Measurements from ENCODE around the gene TNRC6B.
"Not testable (repeated sequence)": the region's sequence is repeated elsewhere in the genome, so short reads cannot be mapped to it uniquely, and the experiment has no call there.

Gene TNRC6B

GRCh38 chr22:40177738-40178416, at the start of gene TNRC6B:
TSS of gene TNRC6B (plus strand) at chr22:40177925. CDS start at chr22:40178136, 211 bp downstream.
- peak; percentile 95 for DNase-seq (ENCODE audit: low read depth, low spot score)

- DNase-seq (ENCODE audit: low read depth, low spot score) = no peak
Observed at GRCh38 chr22:40128989-40129388, 48.7 kb upstream of the TNRC6B start.

- no peak for DNase-seq (ENCODE audit: low read depth, low spot score)
Observed at GRCh38 chr22:40137132-40137531, 40.6 kb upstream of the TNRC6B start.

GRCh38 chr22:40138866-40139265, 38.9 kb upstream of the TNRC6B start:
- no peak for DNase-seq (ENCODE audit: low read depth, low spot score)

GRCh38 chr22:40147388-40148176, 30.1 kb upstream of the TNRC6B start:
- peak; percentile 14 for DNase-seq (ENCODE audit: low read depth, low spot score)

GRCh38 chr22:40153192-40153591, 24.5 kb upstream of the TNRC6B start:
- peak; percentile 71 for DNase-seq (ENCODE audit: low read depth, low spot score)

GRCh38 chr22:40153705-40154104, 24.0 kb upstream of the TNRC6B start:
- no peak for DNase-seq (ENCODE audit: low read depth, low spot score)

- peak; percentile 63 for DNase-seq (ENCODE audit: low read depth, low spot score)
Observed at GRCh38 chr22:40156001-40156516, 21.7 kb upstream of the TNRC6B start.

GRCh38 chr22:40156682-40157081, 21.0 kb upstream of the TNRC6B start:
- DNase-seq (ENCODE audit: low read depth, low spot score) = not testable (repeated sequence)

GRCh38 chr22:40157330-40157945, 20.3 kb upstream of the TNRC6B start:
- DNase-seq (ENCODE audit: low read depth, low spot score) = no peak

GRCh38 chr22:40161194-40161593, 16.5 kb upstream of the TNRC6B start:
- no peak for DNase-seq (ENCODE audit: low read depth, low spot score)

- DNase-seq (ENCODE audit: low read depth, low spot score) = not testable (repeated sequence)
Observed at GRCh38 chr22:40165537-40165936, 12.2 kb upstream of the TNRC6B start.

- DNase-seq (ENCODE audit: low read depth, low spot score) = no peak
Observed at GRCh38 chr22:40175611-40176244, 2.0 kb upstream of the TNRC6B start.

- peak; percentile 83 for DNase-seq (ENCODE audit: low read depth, low spot score)
Observed at GRCh38 chr22:40176921-40177737, 596 bp upstream of the TNRC6B start.

GRCh38 chr22:40178417-40179409, 988 bp downstream of the TNRC6B start:
- peak; percentile 85 for DNase-seq (ENCODE audit: low read depth, low spot score)

GRCh38 chr22:40179526-40179925, 1.8 kb downstream of the TNRC6B start:
- DNase-seq (ENCODE audit: low read depth, low spot score) = no peak

- DNase-seq (ENCODE audit: low read depth, low spot score) = no peak
Observed at GRCh38 chr22:40180403-40180802, 2.7 kb downstream of the TNRC6B start.

- DNase-seq (ENCODE audit: low read depth, low spot score) = no peak
Observed at GRCh38 chr22:40181323-40181722, 3.6 kb downstream of the TNRC6B start.

GRCh38 chr22:40182231-40182835, 4.6 kb downstream of the TNRC6B start:
- no peak for DNase-seq (ENCODE audit: low read depth, low spot score)

Data from ELF-1 (cell line).